ENCODE measurements around the gene ARHGAP19.
"Not testable (repeated sequence)": the region's sequence is repeated elsewhere in the genome, so short reads cannot be mapped to it uniquely, and the experiment has no call there.

Gene ARHGAP19

GRCh38 chr10:97321032-97321803 lies 28.8 kb upstream of the ARHGAP19 start:
- DNase-seq = peak; percentile 28

DNA sequence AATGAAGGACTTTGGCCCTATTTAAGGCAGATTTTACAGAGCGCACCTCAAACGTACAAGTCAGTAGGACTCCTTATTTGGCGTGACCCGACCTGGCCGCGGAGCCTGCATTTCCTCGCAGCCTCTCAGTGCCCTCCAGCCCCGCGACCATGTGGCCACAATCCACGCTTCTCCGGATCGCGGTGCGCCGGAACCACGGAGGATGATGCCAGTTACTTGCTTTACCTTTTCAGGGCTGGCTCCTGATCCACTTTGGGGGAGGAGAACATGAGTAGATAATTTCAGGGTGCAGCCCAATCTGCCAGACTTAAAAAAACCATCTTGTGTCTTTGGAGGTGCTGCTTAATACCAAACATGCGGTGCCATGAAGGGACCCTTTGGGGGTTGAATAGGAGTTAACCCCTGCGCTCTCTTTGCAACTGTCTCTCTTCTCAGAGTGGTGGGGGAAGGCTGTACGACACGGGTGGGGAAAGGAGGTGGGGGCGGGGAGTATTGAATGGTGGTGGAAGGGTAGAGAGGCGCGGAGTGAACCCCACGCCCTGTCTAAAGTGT lies 28.1 kb upstream of the ARHGAP19 start:
- peak; percentile 47 for DNase-seq

GRCh38 chr10:97319671-97320479 lies 27.4 kb upstream of the ARHGAP19 start:
- DNase-seq = peak; percentile 73

- DNase-seq = peak; percentile 91
These were observed 26.6 kb upstream of the ARHGAP19 start, which contains the start of gene FRAT1 for GRCh38 chr10:97318772-97319651. TSS of gene FRAT1 (plus strand) at chr10:97319271. CDS start at chr10:97319454, 183 bp downstream.

DNA sequence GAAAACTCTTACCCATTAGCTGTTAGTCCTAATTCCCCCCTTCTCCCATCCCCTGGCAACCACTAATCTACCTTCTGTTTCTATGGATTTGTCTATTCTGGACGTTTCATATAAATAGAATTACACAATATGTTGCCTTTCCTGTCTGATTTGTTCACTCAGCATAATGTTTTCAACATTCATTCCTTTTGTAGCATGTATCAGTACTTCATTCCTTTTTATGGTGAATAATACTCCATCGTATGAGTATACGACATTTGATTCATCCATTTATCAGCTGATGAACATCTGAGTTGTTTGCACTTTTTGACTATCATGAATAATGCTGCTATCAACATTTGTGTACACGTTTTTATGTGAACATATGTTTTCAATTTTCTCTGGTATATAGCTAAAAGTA lies 22.2 kb upstream of the ARHGAP19 start:
- DNase-seq = no peak

DNA sequence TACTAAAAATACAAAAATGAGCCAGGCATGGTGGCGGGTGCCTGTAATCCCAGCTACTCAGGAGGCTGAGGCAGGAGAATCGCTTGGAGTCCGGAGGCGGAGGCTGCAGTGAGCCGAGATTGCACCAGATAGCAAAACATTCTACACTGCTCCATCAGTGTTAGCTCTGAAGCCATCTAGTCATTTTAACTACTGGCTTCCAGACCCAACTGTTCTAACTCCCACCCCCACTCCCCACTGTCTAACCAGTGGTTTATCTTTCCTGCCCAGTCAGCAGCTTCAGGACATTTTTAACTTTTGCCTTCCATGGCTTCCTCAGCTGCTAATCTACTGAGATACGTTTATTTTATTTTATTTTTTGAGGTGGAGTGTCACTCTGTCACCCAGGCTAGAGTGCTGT lies 20.5 kb upstream of the ARHGAP19 start:
- no peak for DNase-seq

- no peak for DNase-seq
These were observed 18.7 kb upstream of the ARHGAP19 start for GRCh38 chr10:97311111-97311626.

- DNase-seq = no peak
These were observed 15.7 kb upstream of the ARHGAP19 start for GRCh38 chr10:97307866-97308780.

- no peak for DNase-seq
These were observed 15.0 kb upstream of the ARHGAP19 start for GRCh38 chr10:97307441-97307840.

- DNase-seq = no peak
These were observed 9.8 kb upstream of the ARHGAP19 start for GRCh38 chr10:97302088-97302791.

- DNase-seq = no peak
These were observed 8.5 kb upstream of the ARHGAP19 start for GRCh38 chr10:97300980-97301379.

GRCh38 chr10:97298223-97298571 lies 5.8 kb upstream of the ARHGAP19 start:
- DNase-seq = no peak

DNA sequence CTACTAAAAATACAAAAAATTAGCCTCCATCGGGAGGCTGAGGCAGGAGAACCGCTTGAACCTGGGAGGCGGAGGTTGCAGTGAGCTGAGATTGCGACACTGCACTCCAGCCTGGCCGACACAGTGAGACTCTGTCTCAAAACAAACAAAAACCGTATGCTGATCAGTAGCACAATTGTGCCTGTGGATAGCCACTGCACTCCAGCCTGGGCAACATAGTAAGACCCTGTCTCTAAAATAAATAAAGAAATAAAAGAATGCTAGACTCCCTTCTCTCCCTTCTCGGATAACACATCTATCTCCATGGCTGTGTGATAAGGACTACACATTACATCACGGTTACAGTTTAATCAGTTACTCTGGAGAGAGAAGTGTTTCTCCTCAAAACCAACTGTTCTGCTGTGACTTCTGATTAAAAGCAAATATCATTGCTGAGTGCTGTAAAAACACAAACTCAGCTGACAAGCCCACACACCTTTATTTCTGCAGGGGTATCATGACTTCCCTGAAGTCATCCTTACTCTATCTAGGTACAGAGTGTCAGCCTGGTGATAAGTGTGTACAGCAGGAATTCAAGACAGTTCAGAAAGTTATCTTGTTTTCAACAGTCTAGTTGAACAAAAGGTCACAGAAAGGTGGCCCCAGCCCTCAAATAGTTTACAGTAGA lies 5.3 kb upstream of the ARHGAP19 start:
- DNase-seq = no peak

GRCh38 chr10:97292862-97293198 lies 393 bp upstream of the ARHGAP19 start:
- DNase-seq = no peak

GRCh38 chr10:97291357-97292096 lies 910 bp downstream of the ARHGAP19 start:
- DNase-seq = no peak

DNA sequence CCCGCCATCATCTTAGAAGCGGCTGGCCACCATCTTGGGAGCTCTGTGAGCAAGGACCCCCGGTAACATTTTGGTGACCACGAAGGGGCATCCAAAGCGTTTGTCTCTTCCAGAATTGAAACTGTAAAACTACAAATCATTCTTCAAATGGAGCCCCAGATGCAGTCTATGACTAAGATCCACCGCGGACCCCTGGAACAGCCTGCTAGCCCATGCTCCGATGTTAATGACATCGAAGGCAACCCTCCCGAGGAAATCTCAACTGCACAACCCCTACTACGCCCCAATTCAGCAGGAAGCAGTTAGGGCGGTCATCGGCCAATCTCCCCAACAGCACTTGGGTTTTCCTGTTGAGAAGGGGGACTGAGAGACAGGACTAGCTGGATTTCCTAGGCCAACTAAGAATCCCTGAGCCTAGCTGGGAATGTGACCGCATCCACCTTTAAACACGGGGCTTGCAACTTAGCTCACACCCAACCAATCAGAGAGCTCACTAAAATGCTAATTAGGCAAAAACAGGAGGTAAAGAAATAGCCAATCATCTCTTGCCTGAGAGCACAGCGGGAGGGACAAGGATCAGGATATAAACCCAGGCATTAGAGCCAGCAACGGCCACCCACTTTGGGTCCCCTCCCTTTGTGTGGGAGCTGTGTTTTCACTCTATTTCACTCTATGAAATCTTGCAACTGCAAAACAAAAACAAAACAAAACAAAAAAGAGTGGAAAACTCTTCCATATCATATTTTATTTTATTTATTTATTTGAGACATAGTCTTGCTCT lies 1.7 kb downstream of the ARHGAP19 start:
- not testable (repeated sequence) for DNase-seq

DNA sequence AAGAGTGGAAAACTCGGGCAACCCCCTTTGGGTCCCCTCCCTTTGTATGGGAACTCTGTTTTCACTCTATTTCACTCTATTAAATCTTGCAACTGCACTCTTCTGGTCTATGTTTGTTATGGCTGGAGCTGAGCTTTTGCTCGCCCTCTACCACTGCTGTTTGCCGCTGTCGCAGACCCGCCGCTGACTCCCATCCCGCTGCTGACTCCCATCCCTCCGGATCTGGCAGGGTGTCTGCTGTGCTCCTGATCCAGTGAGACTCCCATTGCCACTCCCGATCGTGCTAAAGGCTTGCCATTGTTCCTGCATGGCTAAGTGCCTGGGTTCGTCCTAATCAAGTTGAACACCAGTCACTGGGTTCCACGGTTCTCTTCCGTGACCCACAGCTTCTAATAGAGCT lies 2.4 kb downstream of the ARHGAP19 start:
- DNase-seq = not testable (repeated sequence)

DNA sequence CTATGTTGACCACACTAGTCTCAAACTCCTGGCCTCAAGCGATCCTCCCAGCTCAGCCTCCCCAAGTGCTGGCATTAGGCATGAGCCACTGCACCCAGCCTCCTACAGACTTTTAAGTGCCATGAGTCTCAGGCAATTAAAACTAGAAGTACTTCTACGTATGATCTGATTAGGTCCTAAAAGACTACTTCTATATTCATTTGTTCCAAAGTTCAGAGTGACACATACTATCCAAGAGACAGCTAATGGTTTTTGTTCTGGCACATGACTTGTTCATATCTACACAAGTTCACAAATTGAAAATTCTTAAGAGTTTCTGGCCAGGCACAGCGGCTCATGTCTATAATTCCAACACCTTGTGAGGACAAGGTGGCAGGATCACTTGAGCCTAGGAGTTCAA lies 11.7 kb downstream of the ARHGAP19 start:
- DNase-seq = peak; percentile 12
